Epidermal melanocyte (primary cell): Measurements from ENCODE around the gene ZNRF3.
"Not testable (repeated sequence)": the region's sequence is repeated elsewhere in the genome, so short reads cannot be mapped to it uniquely, and the experiment has no call there.

ENCODE experiments used
- DNase-seq: peaks from one replicate; pipeline ENCODE4 v3.0.0; 2011; ENCODE audit warnings: low spot score; ENCODE audit not compliant: insufficient read length

The ZNRF3 gene

DNA sequence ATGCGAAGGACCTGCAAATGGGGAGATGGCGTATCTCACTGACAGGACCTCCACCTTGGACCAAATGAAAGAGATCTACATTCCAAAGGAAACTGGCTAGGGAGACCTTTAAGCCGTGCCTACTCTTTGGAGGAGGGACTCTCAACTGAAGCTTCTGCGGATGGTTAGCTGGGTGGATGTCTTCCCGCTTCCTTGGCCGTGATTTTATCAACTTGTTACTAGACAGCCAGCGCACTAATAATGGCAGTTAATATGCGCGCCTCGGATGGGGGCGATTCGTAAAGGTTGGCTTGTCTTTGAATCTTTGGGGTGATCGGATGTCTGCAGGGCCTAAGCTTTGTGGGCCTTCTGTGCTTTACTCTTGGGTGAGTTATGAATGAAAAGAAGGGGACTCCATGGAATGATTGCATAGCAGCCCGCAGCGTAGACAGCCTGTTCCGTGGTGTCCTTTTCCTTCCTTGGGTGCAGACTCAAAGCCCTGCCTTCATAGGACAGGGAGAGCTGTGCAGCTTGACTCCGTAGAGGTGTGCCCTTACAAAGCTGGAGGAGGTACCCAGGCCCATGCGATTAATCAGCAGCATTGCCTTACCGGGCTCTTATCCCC, 1.5 kb downstream of the ZNRF3 start:
- DNase-seq = no peak

DNA sequence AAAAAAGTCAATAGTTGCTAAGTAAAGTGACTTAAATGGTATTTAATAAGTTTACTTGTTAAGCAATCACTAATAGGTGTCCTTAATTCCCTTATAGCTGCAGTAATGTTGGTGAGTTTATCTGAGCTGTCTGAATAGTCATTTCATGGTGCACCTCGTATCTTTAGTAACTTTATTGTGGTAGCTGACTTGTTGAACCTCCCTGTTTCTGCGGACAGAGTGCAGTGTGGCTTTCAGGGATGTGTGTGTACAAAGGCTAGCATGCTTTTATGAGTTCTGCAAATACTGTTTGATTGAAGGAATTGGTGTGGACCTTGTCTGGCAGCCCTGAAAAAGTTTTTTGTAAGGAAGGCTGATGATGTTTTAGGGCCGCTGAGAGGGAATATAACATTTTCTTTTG, 2.6 kb downstream of the ZNRF3 start:
- DNase-seq = no peak

DNA sequence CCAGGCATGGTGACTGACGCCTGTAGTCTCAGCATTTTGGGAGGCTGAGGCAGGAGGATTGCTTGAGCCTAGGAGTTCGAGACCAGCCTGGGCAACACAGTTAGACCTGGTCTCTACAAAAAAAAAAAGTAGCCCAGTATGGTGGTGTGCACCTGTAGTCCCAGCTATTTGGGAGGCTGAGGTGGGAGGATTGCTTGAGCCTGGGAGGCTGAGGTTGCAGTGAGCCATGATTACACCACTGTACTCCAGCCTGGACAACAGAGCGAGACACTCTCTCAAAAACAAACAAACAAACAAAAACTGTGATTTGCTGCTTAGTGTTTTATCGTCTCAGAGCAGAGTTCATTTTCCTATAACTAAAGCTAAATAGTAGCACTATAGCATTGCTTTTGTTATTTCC, 3.3 kb downstream of the ZNRF3 start:
- DNase-seq = not testable (repeated sequence)

GRCh38 chr22:28887725-28888459, 4.5 kb downstream of the ZNRF3 start:
- no peak for DNase-seq

DNA sequence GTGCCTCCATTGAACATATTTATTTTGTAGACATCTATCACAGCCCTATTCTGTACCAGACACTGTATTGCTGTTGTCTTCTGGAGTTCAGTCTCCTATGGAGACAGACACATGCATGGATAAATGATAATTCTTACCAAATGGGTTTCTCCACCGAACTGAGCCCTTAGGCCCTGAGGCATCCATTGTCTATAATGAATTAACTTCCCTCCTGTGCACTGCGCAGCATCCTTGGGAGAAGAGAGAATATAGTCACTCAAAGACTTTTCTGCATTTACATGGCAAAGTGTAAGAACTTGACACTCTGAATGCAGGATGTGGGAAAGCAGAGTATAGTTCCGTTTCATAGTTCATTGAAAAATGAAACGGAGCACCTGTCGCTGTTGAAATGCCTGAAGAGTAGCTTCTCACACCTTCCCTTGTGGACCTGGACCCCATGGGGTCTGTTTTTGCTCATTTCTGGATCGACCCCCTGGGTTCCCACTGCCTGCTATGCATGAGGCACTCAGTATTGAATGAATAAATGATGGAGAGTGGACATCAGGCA, 6.2 kb downstream of the ZNRF3 start:
- no peak for DNase-seq

GRCh38 chr22:28891156-28891733, 7.9 kb downstream of the ZNRF3 start:
- no peak for DNase-seq

- DNase-seq = no peak
Measured at GRCh38 chr22:28892175-28892731, 8.9 kb downstream of the ZNRF3 start.

- DNase-seq = no peak
Measured at GRCh38 chr22:28893810-28894209, 10.4 kb downstream of the ZNRF3 start.

DNA sequence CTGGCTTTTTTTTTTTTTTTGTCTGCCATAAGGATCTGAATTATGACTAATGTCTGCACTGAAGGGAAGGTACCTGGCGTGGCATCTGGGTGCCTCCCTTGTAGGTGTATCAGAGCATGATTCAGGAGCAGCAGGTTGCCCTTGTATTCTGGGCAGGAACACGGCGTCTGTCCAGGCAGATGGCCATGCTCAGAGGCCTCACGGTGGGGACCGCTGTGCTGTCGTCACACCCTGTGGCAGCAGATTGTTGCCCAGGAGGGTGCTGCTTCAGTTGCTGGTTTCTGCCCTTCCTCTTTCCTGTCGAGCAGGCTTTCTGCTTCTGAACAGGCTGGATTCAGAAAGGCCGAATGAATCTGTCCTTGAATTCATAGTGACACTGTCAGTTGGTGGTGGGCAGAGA, 11.0 kb downstream of the ZNRF3 start:
- DNase-seq = no peak

GRCh38 chr22:28894807-28895206, 11.4 kb downstream of the ZNRF3 start:
- no peak for DNase-seq

GRCh38 chr22:28896611-28897010, 13.2 kb downstream of the ZNRF3 start:
- no peak for DNase-seq

DNA sequence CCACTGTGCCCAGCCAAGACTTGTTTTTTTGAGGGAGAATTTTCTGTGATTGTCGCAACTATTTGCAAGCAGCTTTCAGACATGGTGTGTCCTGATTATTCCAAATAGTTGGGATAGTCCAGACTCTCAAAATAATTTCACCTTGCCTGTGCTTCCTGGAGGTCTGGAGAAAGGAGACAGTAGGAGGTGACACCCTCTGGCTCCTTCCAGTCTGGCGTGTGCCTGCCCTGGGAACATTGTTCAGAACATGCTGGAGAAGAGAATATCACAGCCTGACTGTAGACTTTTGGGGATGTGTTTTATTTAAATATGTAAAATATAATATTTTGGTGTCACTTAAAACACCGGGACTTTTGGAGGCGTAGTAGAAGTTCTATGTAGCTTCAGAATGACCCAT, 14.9 kb downstream of the ZNRF3 start:
- DNase-seq = no peak

DNA sequence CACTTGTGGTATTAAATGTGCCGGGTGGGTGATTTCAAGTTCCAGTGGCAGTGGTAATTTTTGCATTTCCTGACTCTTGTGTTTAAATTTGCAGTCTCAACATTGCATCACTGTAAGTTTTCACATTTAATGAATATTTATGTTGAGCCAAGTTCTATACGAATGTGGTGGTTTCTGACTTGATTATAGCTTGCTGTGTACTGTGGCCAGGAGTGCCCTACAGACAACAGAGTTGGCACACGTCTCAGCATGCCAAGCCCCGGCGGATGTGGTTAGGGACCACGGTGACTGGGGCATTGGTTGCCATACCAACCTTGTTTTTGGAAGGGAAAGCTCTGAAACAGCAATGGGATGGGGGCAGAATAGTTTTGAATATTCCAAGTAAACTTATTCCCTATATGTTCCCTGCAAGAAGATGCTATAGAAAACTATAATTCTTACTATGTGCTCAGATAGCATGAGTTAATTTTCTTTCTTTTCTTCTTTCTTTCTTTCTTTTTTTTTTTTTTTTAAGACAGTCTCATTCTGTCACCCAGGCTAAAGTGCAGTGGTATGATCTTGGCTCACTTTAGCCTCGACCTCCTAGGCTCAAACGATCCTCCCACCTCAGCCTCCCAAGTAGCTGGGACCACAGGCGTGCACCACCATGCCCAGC, 16.0 kb downstream of the ZNRF3 start:
- DNase-seq = peak; percentile 44

GRCh38 chr22:28900379-28900925, 17.1 kb downstream of the ZNRF3 start:
- no peak for DNase-seq

GRCh38 chr22:28902490-28902889, 19.1 kb downstream of the ZNRF3 start:
- DNase-seq = no peak

- no peak for DNase-seq
Measured at GRCh38 chr22:28903080-28903479, 19.7 kb downstream of the ZNRF3 start.

GRCh38 chr22:28903729-28904128, 20.4 kb downstream of the ZNRF3 start:
- DNase-seq = no peak

DNA sequence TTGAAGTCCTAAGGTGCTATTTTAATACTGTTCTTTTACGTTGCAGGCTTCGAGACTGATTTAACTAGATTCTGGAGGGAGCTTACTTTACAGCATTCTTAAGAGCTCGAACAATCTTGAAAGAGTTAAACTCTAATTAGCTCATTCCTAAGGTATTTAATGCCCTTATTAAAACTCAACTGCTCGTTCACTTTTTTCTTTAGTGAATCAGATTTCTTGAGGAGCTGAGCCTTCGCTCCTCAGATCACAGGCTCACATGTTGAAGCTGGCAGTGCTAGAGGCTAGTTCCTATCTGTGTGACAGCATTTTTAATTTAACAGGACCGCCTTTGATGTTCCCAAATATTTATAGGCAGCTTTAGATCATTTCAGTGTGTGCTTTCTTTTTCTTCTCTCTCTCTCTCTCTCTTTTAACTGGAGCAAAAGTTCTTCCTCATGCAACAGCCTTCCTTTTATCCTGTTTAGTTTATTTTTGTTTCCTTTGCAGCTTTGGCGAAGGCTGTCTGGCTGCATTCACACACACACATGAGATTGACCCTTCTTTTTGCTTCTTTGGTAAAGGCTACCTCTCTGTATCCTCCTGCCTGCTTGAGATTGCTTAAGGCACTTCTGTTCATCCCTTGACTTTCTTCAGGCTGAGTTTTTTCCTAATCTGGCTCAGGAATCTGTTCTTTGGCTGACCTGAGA, 21.0 kb downstream of the ZNRF3 start:
- no peak for DNase-seq

GRCh38 chr22:28905256-28905832, 22.0 kb downstream of the ZNRF3 start:
- DNase-seq = no peak

DNA sequence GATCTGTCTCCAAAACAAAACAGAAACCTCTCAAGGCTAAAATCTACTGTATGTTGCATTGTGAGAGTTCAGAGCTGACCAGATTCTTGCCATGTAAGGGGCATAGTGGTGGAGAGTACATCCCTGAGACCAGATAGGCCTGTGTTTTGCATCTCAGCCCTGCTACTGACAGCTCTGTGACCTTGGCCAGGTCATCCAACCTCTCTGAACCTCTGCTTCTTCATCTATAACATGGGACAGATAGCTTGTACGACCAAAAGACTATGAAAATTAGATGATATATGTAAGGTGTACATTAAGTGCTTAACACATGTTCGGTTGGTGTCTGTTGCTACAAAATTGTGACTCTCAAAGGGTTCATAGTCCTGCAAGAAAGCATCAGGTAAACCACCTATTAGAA, 22.9 kb downstream of the ZNRF3 start:
- DNase-seq = no peak
